Measurements from ENCODE around the gene STIP1. TPM values are rescaled to one million over a fixed set of nuclear protein-coding genes. Genes with fewer than 3 reads are reported as not detected.

The STIP1 gene
- total RNA-seq, 1 donor from 2014 or later: 159 TPM

DNA sequence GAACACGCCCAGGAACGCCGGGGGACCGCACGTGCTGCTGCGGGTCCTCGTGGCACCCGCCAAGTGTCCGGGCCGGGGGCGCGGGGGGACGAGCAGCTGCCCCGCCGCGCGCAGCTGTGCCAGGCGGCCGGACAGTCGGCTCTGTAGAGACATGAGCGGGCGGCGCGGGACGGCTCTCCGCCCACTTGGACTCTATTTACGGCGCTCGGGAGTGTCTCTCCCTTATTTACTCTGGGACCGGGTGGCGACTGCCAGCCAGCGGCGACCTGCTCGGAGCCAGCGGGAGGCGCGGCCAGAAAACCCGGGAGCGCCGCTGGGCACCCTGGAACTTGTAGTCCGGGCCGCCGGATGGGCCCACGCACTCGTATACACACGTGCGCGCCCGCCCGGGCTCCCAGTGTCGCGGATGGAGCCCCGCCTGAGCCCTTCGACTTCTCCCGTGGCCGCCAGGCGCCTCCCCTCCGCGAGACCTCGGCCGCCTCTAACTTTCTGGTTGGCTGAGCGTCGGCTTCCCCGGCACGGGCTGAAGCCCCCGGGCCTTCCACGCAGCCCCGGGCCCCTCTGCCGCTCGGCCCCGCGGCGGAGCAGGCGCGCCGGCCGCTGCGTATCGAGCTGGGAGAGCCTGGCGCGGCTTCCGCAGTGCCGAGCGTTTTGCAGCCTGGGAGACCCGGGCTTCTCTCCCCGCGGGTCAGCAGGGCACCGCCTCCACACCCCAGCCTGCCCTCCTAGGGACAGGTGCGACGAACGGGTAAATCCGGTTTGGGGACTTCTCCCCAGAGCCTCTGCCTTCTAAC, 19.9 kb upstream of the STIP1 start, which contains the start of gene MACROD1:
TSS of gene MACROD1 (minus strand) at position 272 of the 794 bp plus-strand sequence. CDS start at position 153, 119 bp downstream.
- TF ChIP-seq, protein P1, sequence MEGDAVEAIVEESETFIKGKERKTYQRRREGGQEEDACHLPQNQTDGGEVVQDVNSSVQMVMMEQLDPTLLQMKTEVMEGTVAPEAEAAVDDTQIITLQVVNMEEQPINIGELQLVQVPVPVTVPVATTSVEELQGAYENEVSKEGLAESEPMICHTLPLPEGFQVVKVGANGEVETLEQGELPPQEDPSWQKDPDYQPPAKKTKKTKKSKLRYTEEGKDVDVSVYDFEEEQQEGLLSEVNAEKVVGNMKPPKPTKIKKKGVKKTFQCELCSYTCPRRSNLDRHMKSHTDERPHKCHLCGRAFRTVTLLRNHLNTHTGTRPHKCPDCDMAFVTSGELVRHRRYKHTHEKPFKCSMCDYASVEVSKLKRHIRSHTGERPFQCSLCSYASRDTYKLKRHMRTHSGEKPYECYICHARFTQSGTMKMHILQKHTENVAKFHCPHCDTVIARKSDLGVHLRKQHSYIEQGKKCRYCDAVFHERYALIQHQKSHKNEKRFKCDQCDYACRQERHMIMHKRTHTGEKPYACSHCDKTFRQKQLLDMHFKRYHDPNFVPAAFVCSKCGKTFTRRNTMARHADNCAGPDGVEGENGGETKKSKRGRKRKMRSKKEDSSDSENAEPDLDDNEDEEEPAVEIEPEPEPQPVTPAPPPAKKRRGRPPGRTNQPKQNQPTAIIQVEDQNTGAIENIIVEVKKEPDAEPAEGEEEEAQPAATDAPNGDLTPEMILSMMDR (IDR thresholded peaks at IDR 0.05): no peak
- Mint-ChIP-seq H3K4me3 (peak within 1 kb of the TSS; percentile 87), H3K27me3 (no peaks in the 10 kb centered on the region), H3K4me1 (peaks cover 11% of the 10 kb centered on the region), H3K36me3 (ENCODE audit: low read depth) (no peaks in the 10 kb centered on the region), H3K9me3 (no peaks in the 10 kb centered on the region), H3K27ac (peak within 1 kb of the TSS; percentile 61)
- POLR2A ChIA-PET: interaction anchor here (0.6 to 3.1 kb wide), 7 partner anchors 19 to 522 kb away, joined by 3 to 28 read pairs (median 5); partner anchors contain the start of genes FERMT3, MARK2, PRDX5 and STIP1
- CTCF ChIA-PET: no interaction called here
- ATAC-seq (ENCODE audit: low read depth) (peak; percentile 89), DNase-seq (peak; percentile 67)
- intact Hi-C loops (cut with micrococcal nuclease): loop anchor here (2.0 to 5.0 kb wide), 2 partner anchors 19 to 399 kb away; partner anchors contain the start of gene ZFTA

DNA sequence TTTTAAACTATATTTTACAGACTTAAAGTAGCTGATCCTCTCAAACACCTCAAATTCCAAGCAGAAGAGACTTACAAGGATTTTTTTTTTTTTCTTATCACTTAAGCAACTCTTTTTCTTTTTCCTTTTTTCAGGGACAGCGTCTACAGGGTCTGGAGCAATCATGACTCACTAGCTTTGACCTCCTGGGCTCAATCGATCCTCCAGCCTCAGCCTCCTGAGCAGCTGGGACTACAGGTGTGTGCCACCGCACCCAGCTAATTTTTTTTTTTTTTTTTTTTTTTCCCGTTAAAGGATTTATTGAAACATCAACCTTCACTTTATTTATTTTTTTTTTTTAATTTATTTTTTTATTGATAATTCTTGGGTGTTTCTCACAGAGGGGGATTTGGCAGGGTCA, 15.6 kb upstream of the STIP1 start:
- Mint-ChIP-seq H3K27ac (no peak overlapping the region), H3K9me3 (no peaks in the 10 kb centered on the region), H3K36me3 (ENCODE audit: low read depth) (no peaks in the 10 kb centered on the region), H3K4me1 (peaks cover 5% of the 10 kb centered on the region), H3K4me3 (no peak overlapping the region), H3K27me3 (no peaks in the 10 kb centered on the region)
- ChIA-PET POLR2A (interaction anchor here (0.9 kb wide), 1 partner anchor 15 kb away, joined by 3 read pairs; the partner anchor contains the start of gene STIP1), CTCF (no interaction called here)
- ATAC-seq (ENCODE audit: low read depth) (no peak), DNase-seq (no peak)
- intact Hi-C loops (cut with micrococcal nuclease): no loop called here
- TF ChIP-seq, protein P1 (IDR thresholded peaks at IDR 0.05): no peak

DNA sequence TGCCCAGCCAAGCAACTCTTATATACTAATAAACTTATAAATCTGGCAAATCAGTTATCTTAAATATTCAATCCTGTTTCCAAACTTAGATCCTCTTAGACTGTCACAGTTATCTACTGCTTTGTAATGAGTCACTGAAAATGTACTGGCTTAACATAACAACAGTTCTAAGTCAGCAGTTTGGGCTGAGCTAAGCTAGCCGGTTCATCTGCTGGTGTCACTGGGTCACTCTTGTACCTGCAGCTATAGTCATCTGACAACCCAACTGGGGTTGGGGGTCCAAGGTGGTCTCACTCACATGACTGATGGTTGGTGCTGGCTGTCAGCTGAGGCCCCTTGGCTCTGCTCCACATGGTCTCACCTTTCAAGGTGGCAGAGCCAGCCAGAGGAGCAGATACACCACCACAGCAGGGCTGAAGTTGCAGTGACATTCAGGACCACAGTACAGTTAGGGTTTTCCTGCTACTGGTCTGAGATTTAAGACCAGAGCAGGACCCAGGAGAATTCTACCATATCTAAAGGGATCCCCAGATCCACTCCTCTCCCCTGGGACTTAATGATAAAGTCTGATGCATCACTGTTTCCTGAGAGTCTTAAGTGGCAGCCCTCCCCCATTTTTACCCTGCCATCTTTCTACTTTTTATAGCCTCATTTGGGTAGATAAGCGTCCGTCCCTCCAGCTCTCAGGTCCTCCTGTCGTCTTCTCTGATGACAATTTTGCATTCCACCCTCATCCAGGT, 12.2 kb upstream of the STIP1 start:
- TF ChIP-seq, protein P1 (IDR thresholded peaks at IDR 0.05): no peak
- H3K9me3 Mint-ChIP-seq: no peaks in the 10 kb centered on the region
- ChIA-PET POLR2A (interaction anchor here (0.6 kb wide), 1 partner anchor 135 kb away, joined by 3 read pairs; no protein-coding TSS in a partner anchor), CTCF (no interaction called here)
- no peak overlapping the region for H3K4me3 Mint-ChIP-seq
- peaks cover 8% of the 10 kb centered on the region for H3K4me1 Mint-ChIP-seq
- intact Hi-C loops (cut with micrococcal nuclease): no loop called here
- no peak for DNase-seq
- H3K27me3 Mint-ChIP-seq: no peaks in the 10 kb centered on the region
- H3K27ac Mint-ChIP-seq: no peak overlapping the region
- no peak for ATAC-seq (ENCODE audit: low read depth)
- H3K36me3 Mint-ChIP-seq (ENCODE audit: low read depth): no peaks in the 10 kb centered on the region

DNA sequence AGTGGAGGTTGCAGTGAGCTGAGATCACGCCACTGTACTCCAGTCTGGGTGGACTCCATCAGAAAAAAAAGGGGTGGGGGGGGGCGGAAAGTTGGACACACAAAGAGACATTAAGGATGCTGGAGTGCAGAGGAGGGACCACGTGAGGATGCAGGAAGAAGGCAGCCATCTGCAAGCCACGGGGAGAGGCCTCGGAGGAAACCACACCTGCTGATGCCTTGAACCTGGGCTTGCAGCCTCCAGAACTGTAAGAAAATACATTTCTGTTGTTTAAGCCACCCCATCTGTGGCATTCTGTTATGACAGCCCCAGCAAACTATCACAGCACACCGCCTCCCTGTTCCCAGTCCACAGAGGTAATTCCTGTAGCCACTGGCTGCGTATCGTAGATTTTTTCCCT, 9.2 kb upstream of the STIP1 start:
- ChIA-PET CTCF (no interaction called here), POLR2A (interaction anchor here (1.1 kb wide), 1 partner anchor 31 kb away, joined by 3 read pairs; no protein-coding TSS in a partner anchor)
- Mint-ChIP-seq H3K27me3 (no peaks in the 10 kb centered on the region), H3K36me3 (ENCODE audit: low read depth) (no peaks in the 10 kb centered on the region), H3K4me3 (no peak overlapping the region), H3K4me1 (peaks cover 14% of the 10 kb centered on the region), H3K9me3 (no peaks in the 10 kb centered on the region), H3K27ac (no peak overlapping the region)
- intact Hi-C loops (cut with micrococcal nuclease): no loop called here
- ATAC-seq (ENCODE audit: low read depth) (no peak), DNase-seq (no peak)
- TF ChIP-seq, protein P1 (IDR thresholded peaks at IDR 0.05): no peak

DNA sequence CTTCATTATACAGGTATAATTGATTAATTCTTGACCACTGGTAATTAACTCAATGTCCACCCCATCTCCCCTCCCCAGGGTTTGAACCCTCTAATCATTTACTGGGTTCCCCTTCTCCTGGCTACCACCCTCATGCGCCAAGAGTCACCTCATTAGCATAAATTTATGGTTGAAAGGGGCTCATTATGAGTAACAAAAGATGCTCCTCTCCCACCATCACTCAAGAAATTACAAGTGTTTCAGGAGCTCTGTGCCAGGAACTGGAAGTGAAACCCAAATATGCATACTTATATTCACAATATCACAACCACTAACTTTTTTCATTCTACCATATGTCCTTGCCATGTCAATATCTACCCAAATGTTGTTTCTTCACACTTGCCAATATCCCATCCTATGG, 7.8 kb upstream of the STIP1 start:
- ATAC-seq (ENCODE audit: low read depth): peak; percentile 34
- POLR2A ChIA-PET: no interaction called here
- CTCF ChIA-PET: no interaction called here

More for the DNA sequence above, 7.8 kb upstream of the STIP1 start:
- Mint-ChIP-seq H3K27me3 (no peaks in the 10 kb centered on the region), H3K36me3 (ENCODE audit: low read depth) (no peaks in the 10 kb centered on the region), H3K4me1 (peaks cover 15% of the 10 kb centered on the region), H3K9me3 (no peaks in the 10 kb centered on the region), H3K4me3 (no peak overlapping the region), H3K27ac (no peak overlapping the region)
- TF ChIP-seq, protein P1 (IDR thresholded peaks at IDR 0.05): no peak
- no peak for DNase-seq
- intact Hi-C loops (cut with micrococcal nuclease): no loop called here
